ENCODE results near the gene MMP23B.
A peak's percentile ranks its signal among the peaks of the same experiment; 100 is the strongest.
"Not testable (repeated sequence)": the region's sequence is repeated elsewhere in the genome, so short reads cannot be mapped to it uniquely, and the experiment has no call there.

MMP23B gene

GRCh38 chr1:1658583-1659549 lies 26.9 kb downstream of the MMP23B start, which contains the start of gene CDK11B:
Gene CDK11B, minus strand, starts transcription at chr1:1659004. Its CDS starts 1,519 bp downstream, at chr1:1657485.
- H3K4me3 ChIP-seq (replicated peaks; ENCODE audit: low read depth, low read length) = peak within 1 kb of the TSS; percentile 65
- peak; percentile 9 for TF ChIP-seq CTCF (IDR thresholded peaks at IDR 0.05; ENCODE audit: low read length, missing control alignments)
- peak; percentile 98 for DNase-seq (ENCODE audit: low read depth)

GRCh38 chr1:1662392-1662791 lies 30.4 kb downstream of the MMP23B start:
- not testable (repeated sequence) for DNase-seq (ENCODE audit: low read depth); H3K4me3 ChIP-seq (replicated peaks; ENCODE audit: low read depth, low read length)

- H3K4me3 ChIP-seq (replicated peaks; ENCODE audit: low read depth, low read length); DNase-seq (ENCODE audit: low read depth): not testable (repeated sequence)
These were observed 31.0 kb downstream of the MMP23B start for GRCh38 chr1:1662830-1663560.

GRCh38 chr1:1664318-1664717 lies 32.3 kb downstream of the MMP23B start:
- DNase-seq (ENCODE audit: low read depth); H3K4me3 ChIP-seq (replicated peaks; ENCODE audit: low read depth, low read length): not testable (repeated sequence)

- no peak overlapping the region for H3K4me3 ChIP-seq (replicated peaks; ENCODE audit: low read depth, low read length)
- no peak for TF ChIP-seq CTCF (IDR thresholded peaks at IDR 0.05; ENCODE audit: low read length, missing control alignments)
- no peak for DNase-seq (ENCODE audit: low read depth)
These were observed 33.2 kb downstream of the MMP23B start for GRCh38 chr1:1664941-1665814.

GRCh38 chr1:1665815-1666251 lies 33.9 kb downstream of the MMP23B start:
- no peak overlapping the region for H3K4me3 ChIP-seq (replicated peaks; ENCODE audit: low read depth, low read length)

GRCh38 chr1:1666526-1666925 lies 34.6 kb downstream of the MMP23B start:
- no peak overlapping the region for H3K4me3 ChIP-seq (replicated peaks; ENCODE audit: low read depth, low read length)
- DNase-seq (ENCODE audit: low read depth) = no peak
- no peak for TF ChIP-seq CTCF (IDR thresholded peaks at IDR 0.05; ENCODE audit: low read length, missing control alignments)

More at GRCh38 chr1:1665815-1666251, 33.9 kb downstream of the MMP23B start:
- TF ChIP-seq CTCF (IDR thresholded peaks at IDR 0.05; ENCODE audit: low read length, missing control alignments) = peak; percentile 37
- no peak for DNase-seq (ENCODE audit: low read depth)

Measured in fibroblast of pulmonary artery (primary cell).